ENCODE data around the gene PRR29.

GRCh38 chr17:63988127-63988478, 10.0 kb upstream of the PRR29 start:
- TF ChIP-seq CTCF (IDR thresholded peaks at IDR 0.05; ENCODE audit: low read depth, low read length, poor library complexity, severe bottlenecking): no peak
- TF ChIP-seq EZH2phosphoT487 (IDR thresholded peaks at IDR 0.05; ENCODE audit: borderline replicate concordance, low read length): no peak
